Measurements from ENCODE around the gene CBFA2T3. TPM values are rescaled to one million over a fixed set of nuclear protein-coding genes. Genes with fewer than 3 reads are reported as not detected.
A peak's percentile ranks its signal among the peaks of the same experiment; 100 is the strongest.

Gene CBFA2T3
- total RNA-seq, 1 experiment from 2014 or later: 2.9 TPM

- no peak overlapping the region for H3K27ac Mint-ChIP-seq
- H2AK5ac ChIP-seq (ENCODE audit: insufficient read length, low read length): no peak overlapping the region
- no peak overlapping the region for H2BK120ac ChIP-seq (ENCODE audit: low read depth, low read length, poor library complexity, severe bottlenecking)
- H3K27me3 Mint-ChIP-seq (ENCODE audit: low read depth): no peaks in the 10 kb centered on the region
- no peak overlapping the region for H3K56ac ChIP-seq (ENCODE audit: insufficient read length, low read depth, low read length)
- H3K4me3 Mint-ChIP-seq: peak overlapping the region; percentile 34 to 57; a peak in 4 of 5 replicates
- no peak for TF ChIP-seq CTCF (conservative IDR thresholded peaks at IDR 0.05)
- H2BK15ac ChIP-seq (ENCODE audit: low read depth, low read length): no peak overlapping the region
- no peak overlapping the region for H3K18ac ChIP-seq (ENCODE audit: insufficient read length, low read depth, low read length)
- no peaks in the 10 kb centered on the region for H3K9me3 ChIP-seq (ENCODE audit: control insufficient read depth, low read depth, low read length)
- no peak overlapping the region for H4K5ac ChIP-seq (ENCODE audit: insufficient read length, low read depth, low read length)
- H3K23ac ChIP-seq (ENCODE audit: insufficient read length, low read depth, low read length): no peak overlapping the region
- no peak for DNase-seq
- H3K9me3 Mint-ChIP-seq: peaks cover 0 to 6% of the 10 kb centered on the region in 2 experiments; a peak in 2 of 5 replicates
- H4K8ac ChIP-seq (replicated peaks; ENCODE audit: insufficient read length, low read depth, low read length): no peak overlapping the region
- no peaks in the 10 kb centered on the region for H4K20me1 ChIP-seq (ENCODE audit: control insufficient read depth, insufficient read depth, insufficient read length)
- H2BK12ac ChIP-seq (ENCODE audit: insufficient read length, low read depth, low read length): no peak overlapping the region
- H3T11ph ChIP-seq (ENCODE audit: low read length): no peak overlapping the region
- H3K79me2 ChIP-seq (ENCODE audit: insufficient read depth, low read length): no peaks in the 10 kb centered on the region
- peaks cover 8% of the 10 kb centered on the region for H3K23me2 ChIP-seq (ENCODE audit: insufficient read length, low read depth, low read length, poor library complexity, severe bottlenecking)
- H3K27me3 ChIP-seq (ENCODE audit: insufficient read depth, low read length): no peaks in the 10 kb centered on the region
- no peak overlapping the region for H3K4ac ChIP-seq (ENCODE audit: low read depth, low read length)
- H4K91ac ChIP-seq (ENCODE audit: insufficient read length, low read depth, low read length): no peak overlapping the region
- H2BK20ac ChIP-seq (ENCODE audit: low read depth, low read length, poor library complexity, severe bottlenecking): no peak overlapping the region
- H2AFZ ChIP-seq (ENCODE audit: low read length): no peak overlapping the region
- no peaks in the 10 kb centered on the region for H3K4me1 ChIP-seq (ENCODE audit: insufficient read depth, low read length)
- no peak overlapping the region for H3K9ac ChIP-seq (ENCODE audit: extremely low read depth, insufficient read length, low read length)
- H3K79me1 ChIP-seq (ENCODE audit: insufficient read depth, low read depth, low read length, poor library complexity, severe bottlenecking): no peaks in the 10 kb centered on the region
- peaks cover 9 to 18% of the 10 kb centered on the region in 2 experiments for H3K4me1 Mint-ChIP-seq
- no peak overlapping the region for H2BK5ac ChIP-seq (ENCODE audit: insufficient read length, low read length)
- H3K4me2 ChIP-seq (ENCODE audit: insufficient read depth, insufficient read length, low read length): no peak overlapping the region
- no peak overlapping the region for H3K14ac ChIP-seq (ENCODE audit: insufficient read depth, low read length)
- WGBS (ENCODE audit: extremely low coverage, insufficient read length, low lambda C conversion rate): 100% methylated on average over 1 of the region's 8 CpGs
- peaks cover 19 to 37% (median 26%) of the 10 kb centered on the region in 3 experiments for H3K36me3 Mint-ChIP-seq (ENCODE audit: insufficient read depth in 1 of 3, low read depth in 3 of 3)
- no peak overlapping the region for H3K27ac ChIP-seq (ENCODE audit: insufficient read length, low read depth, low read length)
Measured at GRCh38 chr16:88855176-88855575, 121.8 kb downstream of the CBFA2T3 start.

All from H9 (cell line).